DLD1 (cell line): ENCODE data around the gene RALGPS1.

Experiments used
- in situ Hi-C: cut with HindIII; loops from 2 replicates; pipeline ENCODE4 v1.10.0; 2017; ENCODE audit warnings: low sequenced_read_pairs

RALGPS1 gene

DNA sequence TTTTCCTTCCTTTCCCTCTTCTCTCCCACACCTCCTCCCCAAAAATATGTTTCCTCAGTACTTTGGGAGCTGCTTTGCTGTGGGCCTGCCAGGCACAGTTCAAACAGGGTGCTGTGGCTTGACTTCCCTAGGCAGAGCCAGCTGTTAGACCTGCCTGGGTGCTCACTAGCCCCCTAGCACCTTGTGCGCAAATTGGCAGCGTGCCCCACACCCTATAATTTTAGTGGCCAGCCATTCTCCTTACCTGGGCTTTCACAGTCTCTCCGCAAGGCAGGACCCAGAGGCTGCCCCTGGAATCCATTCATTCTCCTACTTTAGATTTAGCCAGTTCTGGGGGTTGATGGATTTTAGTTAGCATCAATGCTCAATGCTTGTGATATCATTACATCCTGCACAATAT lies 135.6 kb downstream of the RALGPS1 start:
- in situ Hi-C loops: no loop called here

- in situ Hi-C loops: no loop called here
Measured at GRCh38 chr9:127050591-127051001, 136.0 kb downstream of the RALGPS1 start.

- in situ Hi-C loops: no loop called here
Measured at GRCh38 chr9:127051881-127052595, 137.5 kb downstream of the RALGPS1 start.

GRCh38 chr9:127053057-127053821 lies 138.7 kb downstream of the RALGPS1 start:
- in situ Hi-C loops: no loop called here

GRCh38 chr9:127053960-127054359 lies 139.4 kb downstream of the RALGPS1 start:
- in situ Hi-C loops: no loop called here

- in situ Hi-C loops: no loop called here
Measured at GRCh38 chr9:127055745-127056402, 141.3 kb downstream of the RALGPS1 start.

GRCh38 chr9:127056446-127056845 lies 141.9 kb downstream of the RALGPS1 start:
- in situ Hi-C loops: no loop called here

DNA sequence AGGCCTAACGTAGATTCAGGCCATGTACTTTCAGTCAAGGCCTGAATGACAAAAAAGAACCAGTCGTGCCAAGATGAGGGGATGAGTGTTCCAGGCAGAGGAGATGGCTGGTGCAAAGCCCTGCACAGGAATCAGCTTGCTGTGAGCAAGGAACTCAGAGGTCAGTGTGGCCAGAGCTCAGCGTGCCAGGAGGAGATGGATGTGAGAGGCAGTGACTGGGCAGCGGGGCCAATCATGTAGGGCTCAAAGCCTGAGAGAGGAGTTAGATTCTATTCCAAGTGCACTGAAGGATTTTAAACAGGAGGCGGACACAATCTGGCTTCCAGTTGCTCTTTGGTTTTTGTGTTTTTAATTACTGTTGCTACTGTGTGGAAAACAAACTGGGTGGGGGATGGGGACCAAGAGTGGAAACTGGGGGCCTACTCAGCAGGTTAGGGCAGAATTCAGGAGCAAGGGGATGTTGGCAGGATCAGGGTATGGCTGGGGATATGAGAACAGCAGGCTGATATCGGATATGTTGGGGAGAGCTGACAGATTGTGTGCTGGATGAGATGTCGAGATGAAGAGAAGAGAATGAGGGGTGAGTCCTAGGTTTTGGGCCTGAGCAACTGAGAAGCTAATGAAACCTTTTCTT lies 143.5 kb downstream of the RALGPS1 start:
- in situ Hi-C loops: no loop called here

- in situ Hi-C loops: no loop called here
Measured at GRCh38 chr9:127058645-127059021, 144.1 kb downstream of the RALGPS1 start.

DNA sequence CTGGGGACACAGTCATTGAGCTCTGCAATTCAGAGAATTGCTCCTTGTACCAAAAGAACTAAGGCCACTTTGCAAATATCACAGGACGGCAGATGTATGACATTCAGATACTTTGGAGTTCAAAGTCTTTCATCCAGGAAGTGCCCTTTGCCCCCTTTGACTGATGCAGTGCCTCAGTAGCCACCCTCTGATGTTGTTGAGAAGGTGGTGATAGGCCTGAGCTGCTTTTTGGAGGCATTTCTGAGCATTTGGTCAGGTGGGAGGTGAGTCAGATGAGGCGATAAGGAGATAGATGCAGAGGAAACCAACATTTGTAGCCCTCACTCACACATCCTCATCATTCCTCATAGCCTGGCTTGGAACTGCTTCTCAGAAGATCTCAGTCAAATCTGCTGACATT lies 144.4 kb downstream of the RALGPS1 start:
- in situ Hi-C loops: no loop called here

GRCh38 chr9:127059765-127060361 lies 145.3 kb downstream of the RALGPS1 start:
- in situ Hi-C loops: no loop called here

- in situ Hi-C loops: no loop called here
Measured at GRCh38 chr9:127061411-127061810, 146.8 kb downstream of the RALGPS1 start.

DNA sequence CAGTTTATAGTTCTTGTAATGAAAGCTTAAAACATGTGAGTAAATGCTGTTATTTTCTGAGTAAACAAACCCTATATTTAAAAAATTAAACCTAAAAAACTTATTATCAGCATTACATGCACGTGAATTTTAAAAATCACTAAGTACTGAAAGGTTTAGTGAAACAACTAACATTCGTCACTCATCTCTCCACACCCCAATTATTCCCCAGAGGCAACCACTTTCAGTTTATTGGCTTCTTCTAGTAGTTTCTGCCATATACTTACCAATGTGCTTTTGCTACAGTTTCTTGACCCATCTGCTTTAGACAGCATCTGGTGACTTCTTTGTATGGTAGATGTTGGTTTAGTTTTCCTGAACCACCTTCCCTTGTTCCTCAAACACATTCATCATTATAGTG lies 149.8 kb downstream of the RALGPS1 start:
- in situ Hi-C loops: no loop called here

DNA sequence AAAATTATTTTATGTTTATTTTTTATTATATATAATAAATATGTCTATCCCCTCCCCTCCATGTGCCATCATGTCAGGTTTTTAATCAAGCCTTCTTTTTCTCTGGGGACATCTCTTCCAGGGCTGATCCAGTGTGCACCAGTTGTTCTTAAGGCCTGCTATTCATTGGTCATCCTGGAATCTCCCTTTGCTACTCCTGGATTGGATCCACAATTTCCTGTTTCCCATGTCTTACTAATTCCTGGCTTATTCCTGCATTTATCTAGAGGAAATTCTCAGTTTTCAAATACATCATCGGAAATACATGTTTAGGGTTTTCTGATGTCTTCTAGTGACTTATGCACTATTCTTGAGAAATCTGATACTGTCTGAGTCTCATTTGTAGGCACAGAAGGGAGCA lies 151.0 kb downstream of the RALGPS1 start:
- in situ Hi-C loops: no loop called here

DNA sequence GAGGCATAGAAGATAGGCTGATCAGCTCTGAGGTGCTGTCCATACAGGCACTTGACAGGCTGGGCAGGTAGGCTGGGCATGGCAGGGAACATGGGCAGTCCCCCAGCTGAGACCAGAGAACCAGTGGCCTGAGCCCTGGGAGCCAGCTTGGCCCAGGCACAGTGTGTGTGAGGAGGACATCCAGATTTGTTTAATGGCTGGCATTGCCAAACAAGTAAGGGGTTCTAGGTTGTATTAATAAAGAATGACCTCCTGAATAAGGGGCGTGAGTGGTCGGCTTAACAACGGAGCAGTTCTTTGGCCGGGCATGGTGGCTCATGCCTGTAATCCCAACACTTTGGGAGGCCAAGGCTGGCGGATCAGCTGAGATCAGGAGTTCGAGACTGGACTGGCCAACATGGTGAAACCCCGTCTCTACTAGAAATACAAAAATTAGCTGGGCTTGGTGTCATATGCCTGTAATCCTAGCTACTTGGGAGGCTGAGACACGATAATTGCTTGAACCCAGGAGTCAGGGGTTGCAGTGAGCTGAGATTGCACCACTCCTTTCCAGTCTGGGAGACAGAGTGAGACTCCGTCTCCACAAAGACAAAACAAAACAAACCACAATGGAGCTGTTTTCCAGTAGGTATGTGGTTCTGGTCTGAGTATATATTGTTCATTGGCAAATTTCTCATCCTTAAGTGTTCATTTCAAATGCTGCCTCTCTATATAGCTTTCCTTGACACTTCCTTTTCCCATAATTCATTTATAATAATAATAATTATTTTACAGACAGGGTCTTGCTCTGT lies 151.7 kb downstream of the RALGPS1 start:
- in situ Hi-C loops: no loop called here

GRCh38 chr9:127066851-127067136 lies 152.2 kb downstream of the RALGPS1 start:
- in situ Hi-C loops: no loop called here

GRCh38 chr9:127067603-127068220 lies 153.1 kb downstream of the RALGPS1 start:
- in situ Hi-C loops: no loop called here

GRCh38 chr9:127074561-127075548 lies 160.3 kb downstream of the RALGPS1 start:
- in situ Hi-C loops: no loop called here
